ENCODE data around the gene PFKP.

Gene PFKP

DNA sequence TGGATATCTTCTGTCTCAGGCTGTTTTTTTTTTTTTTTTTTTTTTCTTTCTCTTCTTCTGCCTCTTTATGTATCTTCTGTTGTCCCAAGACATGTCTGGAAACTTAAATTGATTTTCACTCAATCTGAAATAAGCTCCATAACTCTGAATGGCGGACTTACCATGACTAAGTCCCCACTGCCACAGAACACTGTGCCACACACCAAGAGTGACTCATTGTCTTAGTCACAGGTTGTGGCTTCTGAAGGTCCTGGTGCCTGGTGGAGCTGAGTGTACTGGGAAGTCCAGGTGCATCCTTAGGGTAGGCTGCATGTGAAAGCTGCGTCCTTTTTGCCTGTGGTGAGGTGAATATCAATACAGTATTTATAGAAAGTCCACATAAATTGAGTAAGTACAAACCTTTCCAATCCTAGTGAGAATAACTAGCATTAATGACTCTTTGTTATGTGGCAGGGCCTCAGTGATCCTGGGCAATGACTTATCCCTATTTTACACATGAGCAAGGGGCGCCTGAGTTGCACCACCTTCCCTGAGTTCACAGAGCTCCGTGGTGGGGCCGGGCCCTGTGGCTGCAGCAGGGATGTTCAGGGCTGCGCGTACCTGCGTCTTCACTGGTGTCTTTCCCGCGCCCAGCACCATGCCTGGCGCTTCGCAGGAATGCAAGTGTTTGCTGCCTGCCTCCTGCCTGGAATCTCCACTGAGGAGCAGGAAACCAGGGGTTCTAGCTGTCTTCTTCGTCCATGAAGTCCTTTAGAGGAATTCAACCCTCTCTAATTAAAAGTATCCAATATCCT is 4.3 kb downstream of the PFKP start:
- H2AFZ ChIP-seq (ENCODE audit: low read depth, low read length) = no peak overlapping the region
- peaks cover 35% of the 10 kb centered on the region for H3K36me3 ChIP-seq (replicated peaks; ENCODE audit: low read depth, low read length)
- TF ChIP-seq, protein P1, sequence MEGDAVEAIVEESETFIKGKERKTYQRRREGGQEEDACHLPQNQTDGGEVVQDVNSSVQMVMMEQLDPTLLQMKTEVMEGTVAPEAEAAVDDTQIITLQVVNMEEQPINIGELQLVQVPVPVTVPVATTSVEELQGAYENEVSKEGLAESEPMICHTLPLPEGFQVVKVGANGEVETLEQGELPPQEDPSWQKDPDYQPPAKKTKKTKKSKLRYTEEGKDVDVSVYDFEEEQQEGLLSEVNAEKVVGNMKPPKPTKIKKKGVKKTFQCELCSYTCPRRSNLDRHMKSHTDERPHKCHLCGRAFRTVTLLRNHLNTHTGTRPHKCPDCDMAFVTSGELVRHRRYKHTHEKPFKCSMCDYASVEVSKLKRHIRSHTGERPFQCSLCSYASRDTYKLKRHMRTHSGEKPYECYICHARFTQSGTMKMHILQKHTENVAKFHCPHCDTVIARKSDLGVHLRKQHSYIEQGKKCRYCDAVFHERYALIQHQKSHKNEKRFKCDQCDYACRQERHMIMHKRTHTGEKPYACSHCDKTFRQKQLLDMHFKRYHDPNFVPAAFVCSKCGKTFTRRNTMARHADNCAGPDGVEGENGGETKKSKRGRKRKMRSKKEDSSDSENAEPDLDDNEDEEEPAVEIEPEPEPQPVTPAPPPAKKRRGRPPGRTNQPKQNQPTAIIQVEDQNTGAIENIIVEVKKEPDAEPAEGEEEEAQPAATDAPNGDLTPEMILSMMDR (IDR thresholded peaks at IDR 0.05; ENCODE audit: low read depth, low read length) = no peak
- no peak for TF ChIP-seq EZH2phosphoT487 (IDR thresholded peaks at IDR 0.05; ENCODE audit: low read depth)
- peaks cover 90% of the 10 kb centered on the region for H3K79me2 ChIP-seq (ENCODE audit: low read length)
- H4K20me1 ChIP-seq (ENCODE audit: insufficient read depth, low read length) = peaks cover 71% of the 10 kb centered on the region
- no peaks in the 10 kb centered on the region for H3K27me3 ChIP-seq (ENCODE audit: low read depth, low read length)
- no peak overlapping the region for H3K4me3 ChIP-seq (ENCODE audit: low read length)
- no peaks in the 10 kb centered on the region for H3K9me3 ChIP-seq (ENCODE audit: insufficient read depth, low read length)
- no peak overlapping the region for H3K27ac ChIP-seq (ENCODE audit: low read length)
- H3K9ac ChIP-seq (ENCODE audit: low read length) = no peak overlapping the region
- peaks cover 12% of the 10 kb centered on the region for H3K4me1 ChIP-seq (ENCODE audit: low read length)
- H3K4me2 ChIP-seq (ENCODE audit: low read length) = no peak overlapping the region

- Histone ChIP-seq H3K27me3 (ENCODE audit: low read depth, low read length) (no peaks in the 10 kb centered on the region), H3K27ac (ENCODE audit: low read length) (no peak overlapping the region), H4K20me1 (ENCODE audit: insufficient read depth, low read length) (peaks cover 79% of the 10 kb centered on the region), H3K4me1 (ENCODE audit: low read length) (peaks cover 12% of the 10 kb centered on the region), H3K4me2 (ENCODE audit: low read length) (no peak overlapping the region), H3K36me3 (replicated peaks; ENCODE audit: low read depth, low read length) (peaks cover 38% of the 10 kb centered on the region), H2AFZ (ENCODE audit: low read depth, low read length) (no peak overlapping the region), H3K9ac (ENCODE audit: low read length) (no peak overlapping the region), H3K4me3 (ENCODE audit: low read length) (no peak overlapping the region), H3K9me3 (ENCODE audit: insufficient read depth, low read length) (no peaks in the 10 kb centered on the region), H3K79me2 (ENCODE audit: low read length) (peaks cover 95% of the 10 kb centered on the region)
- no peak for TF ChIP-seq EZH2phosphoT487 (IDR thresholded peaks at IDR 0.05; ENCODE audit: low read depth)
- TF ChIP-seq, protein P1 (IDR thresholded peaks at IDR 0.05; ENCODE audit: low read depth, low read length) = no peak
Observed at GRCh38 chr10:3072641-3073360, 5.5 kb downstream of the PFKP start.

DNA sequence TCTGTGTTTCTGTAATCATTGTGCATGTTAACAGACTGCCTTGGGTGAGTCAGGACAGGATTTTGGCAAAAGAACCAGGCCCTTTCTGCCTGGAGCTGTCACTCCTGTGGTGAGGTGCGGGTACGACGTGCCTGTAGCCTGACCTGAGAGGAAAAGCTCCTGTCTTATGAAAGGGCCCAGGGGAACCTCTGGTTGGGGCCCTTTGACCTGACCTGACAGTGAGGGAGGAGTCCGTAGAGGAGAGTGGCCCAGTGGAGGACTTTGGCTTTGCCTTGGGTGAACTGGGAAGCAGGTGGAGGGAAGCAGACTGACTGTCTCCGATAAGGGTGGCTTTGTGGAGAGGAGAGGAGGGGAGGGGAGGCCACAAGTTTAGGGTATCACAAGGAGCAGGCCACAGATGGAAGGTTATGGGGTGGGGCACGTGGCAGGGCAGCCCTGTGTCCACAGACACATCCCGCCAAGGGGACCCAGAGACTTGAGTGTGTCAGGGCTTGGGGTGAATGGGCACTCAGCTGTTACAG is 6.9 kb downstream of the PFKP start:
- no peak overlapping the region for H3K9ac ChIP-seq (ENCODE audit: low read length)
- peaks cover 94% of the 10 kb centered on the region for H3K79me2 ChIP-seq (ENCODE audit: low read length)
- H3K27ac ChIP-seq (ENCODE audit: low read length) = no peak overlapping the region
- no peaks in the 10 kb centered on the region for H3K27me3 ChIP-seq (ENCODE audit: low read depth, low read length)
- peaks cover 40% of the 10 kb centered on the region for H3K36me3 ChIP-seq (replicated peaks; ENCODE audit: low read depth, low read length)
- peaks cover 11% of the 10 kb centered on the region for H3K4me1 ChIP-seq (ENCODE audit: low read length)
- H4K20me1 ChIP-seq (ENCODE audit: insufficient read depth, low read length) = peaks cover 88% of the 10 kb centered on the region
- no peak overlapping the region for H3K4me3 ChIP-seq (ENCODE audit: low read length)
- H2AFZ ChIP-seq (ENCODE audit: low read depth, low read length) = no peak overlapping the region
- no peaks in the 10 kb centered on the region for H3K9me3 ChIP-seq (ENCODE audit: insufficient read depth, low read length)
- TF ChIP-seq, protein P1 (IDR thresholded peaks at IDR 0.05; ENCODE audit: low read depth, low read length) = no peak
- no peak for TF ChIP-seq EZH2phosphoT487 (IDR thresholded peaks at IDR 0.05; ENCODE audit: low read depth)
- no peak overlapping the region for H3K4me2 ChIP-seq (ENCODE audit: low read length)

DNA sequence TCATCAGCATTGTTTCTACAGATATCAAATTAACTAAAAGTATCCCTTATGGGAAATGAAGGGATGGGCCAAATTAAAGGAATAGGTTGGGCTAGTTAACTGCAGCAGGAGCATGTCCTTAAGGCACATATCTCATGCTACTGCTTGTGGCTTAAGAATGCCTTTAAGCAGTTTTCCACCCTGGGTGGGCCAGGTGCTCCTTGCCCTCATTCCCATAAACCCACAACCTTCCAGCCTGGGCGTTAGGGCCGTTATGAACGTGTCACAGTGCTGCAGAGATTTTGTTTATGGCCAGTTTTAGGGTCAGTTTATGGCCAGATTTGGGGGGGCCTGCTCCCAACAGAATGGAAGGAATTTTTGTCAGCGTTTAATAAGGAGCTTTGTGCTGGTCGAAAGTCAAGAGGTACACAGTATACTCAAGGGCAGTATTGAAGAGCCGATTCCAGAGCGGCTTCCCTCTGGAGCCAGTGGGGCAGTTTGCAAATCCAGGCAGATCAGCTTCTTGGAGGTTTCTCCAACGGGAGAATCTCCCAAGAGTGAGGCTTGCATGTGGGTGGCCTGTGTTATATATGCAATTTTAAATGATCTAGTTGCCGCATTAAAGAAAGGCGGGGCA is 7.7 kb downstream of the PFKP start:
- Histone ChIP-seq H3K4me3 (ENCODE audit: low read length) (no peak overlapping the region), H3K4me2 (ENCODE audit: low read length) (no peak overlapping the region), H3K9ac (ENCODE audit: low read length) (no peak overlapping the region), H2AFZ (ENCODE audit: low read depth, low read length) (no peak overlapping the region), H3K27me3 (ENCODE audit: low read depth, low read length) (no peaks in the 10 kb centered on the region), H3K4me1 (ENCODE audit: low read length) (0 out of 2 replicates have a peak, but pooled peaks cover 2% of the 10 kb centered on the region), H3K27ac (ENCODE audit: low read length) (no peak overlapping the region), H3K79me2 (ENCODE audit: low read length) (peaks cover 93% of the 10 kb centered on the region), H3K36me3 (replicated peaks; ENCODE audit: low read depth, low read length) (peaks cover 32% of the 10 kb centered on the region), H4K20me1 (ENCODE audit: insufficient read depth, low read length) (peaks cover 85% of the 10 kb centered on the region), H3K9me3 (ENCODE audit: insufficient read depth, low read length) (no peaks in the 10 kb centered on the region)
- no peak for TF ChIP-seq EZH2phosphoT487 (IDR thresholded peaks at IDR 0.05; ENCODE audit: low read depth)
- TF ChIP-seq, protein P1 (IDR thresholded peaks at IDR 0.05; ENCODE audit: low read depth, low read length) = no peak

All from OCI-LY3 (cell line).